Mucosa of stomach (tissue), 1 donor: Measurements from ENCODE around the gene DYSF.

Experiments used
- H3K27me3 ChIP-seq: one replicate; pipeline ENCODE4 v1.7.0; 2013; ENCODE audit warnings: mild to moderate bottlenecking, low read length; ENCODE audit not compliant: control insufficient read depth, insufficient read depth
- H3K36me3 ChIP-seq: one replicate; pipeline ENCODE4 v1.7.0; 2013; ENCODE audit warnings: low read length; ENCODE audit not compliant: control insufficient read depth, insufficient read depth
- H3K4me1 ChIP-seq: one replicate; pipeline ENCODE4 v1.7.0; 2013; ENCODE audit warnings: mild to moderate bottlenecking, low read length; ENCODE audit not compliant: control insufficient read depth, insufficient read depth
- H3K4me3 ChIP-seq: one replicate; pipeline ENCODE4 v1.7.0; 2013; ENCODE audit warnings: low read length
- H3K9ac ChIP-seq: one replicate; pipeline ENCODE4 v1.7.0; 2013; ENCODE audit warnings: mild to moderate bottlenecking, low read length, moderate library complexity
- H3K9me3 ChIP-seq: one replicate; pipeline ENCODE4 v1.7.0; 2013; ENCODE audit warnings: mild to moderate bottlenecking, low read length, moderate library complexity; ENCODE audit not compliant: control insufficient read depth
- donor health status: Pancreatic carcinoma.

Gene DYSF

DNA sequence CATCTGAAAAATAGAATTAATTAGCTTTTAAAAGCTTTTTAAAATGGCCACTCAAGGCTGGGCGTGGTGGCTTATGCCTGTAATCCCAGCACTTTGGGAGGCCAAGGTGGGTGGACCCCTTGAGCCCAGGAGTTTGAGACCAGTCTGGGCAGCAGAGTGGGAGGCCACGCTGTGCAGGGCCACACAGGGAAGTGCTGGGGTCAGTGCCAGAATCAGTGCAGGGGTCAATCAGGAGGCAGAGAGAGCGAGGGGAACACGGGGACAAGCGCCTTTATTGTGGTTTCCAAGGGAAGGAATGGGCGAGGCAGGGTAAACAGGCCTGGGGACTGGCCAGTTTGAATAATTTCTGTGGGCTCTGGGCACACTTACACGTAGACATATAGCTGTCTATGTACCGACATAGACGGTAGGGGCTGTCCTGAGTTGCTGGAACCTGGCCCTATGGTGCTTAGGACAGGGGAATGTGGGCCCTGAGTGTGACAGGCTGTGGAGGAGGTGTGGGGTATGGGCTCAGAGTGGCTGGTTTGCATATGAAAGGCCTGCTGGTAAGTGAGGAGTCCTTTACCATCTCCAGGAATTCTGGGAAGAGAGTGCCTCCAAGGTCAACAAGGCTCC lies 42.9 kb downstream of the DYSF start:
- H3K27me3 ChIP-seq: no peaks in the 10 kb centered on the region
- H3K4me3 ChIP-seq: no peak overlapping the region
- no peaks in the 10 kb centered on the region for H3K9me3 ChIP-seq
- H3K9ac ChIP-seq: no peak overlapping the region
- no peaks in the 10 kb centered on the region for H3K36me3 ChIP-seq
- H3K4me1 ChIP-seq: no peaks in the 10 kb centered on the region

DNA sequence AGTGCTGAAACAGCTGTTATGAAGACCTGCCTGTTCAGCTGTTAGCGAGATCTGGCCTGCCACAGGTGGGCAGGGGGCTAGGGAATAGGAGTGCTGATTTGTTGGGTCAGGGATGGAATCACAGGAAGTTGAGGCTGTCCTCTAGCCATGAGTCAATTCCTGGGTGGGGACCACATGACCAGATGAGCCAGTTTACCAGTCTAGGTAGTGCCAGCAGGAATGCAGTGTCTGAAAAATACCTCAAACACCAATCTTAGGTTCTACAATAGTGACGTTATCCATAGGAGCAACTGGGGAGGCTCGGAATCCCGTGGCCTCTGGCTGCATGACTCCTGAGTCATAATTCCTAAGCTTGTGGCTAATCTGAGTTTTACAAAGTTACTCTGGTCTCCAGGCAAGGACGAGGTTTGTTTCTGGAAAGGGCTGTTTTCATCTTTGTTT lies 44.9 kb downstream of the DYSF start:
- no peaks in the 10 kb centered on the region for H3K9me3 ChIP-seq
- no peak overlapping the region for H3K4me3 ChIP-seq
- no peaks in the 10 kb centered on the region for H3K4me1 ChIP-seq
- no peaks in the 10 kb centered on the region for H3K36me3 ChIP-seq
- no peak overlapping the region for H3K9ac ChIP-seq
- H3K27me3 ChIP-seq: no peaks in the 10 kb centered on the region

DNA sequence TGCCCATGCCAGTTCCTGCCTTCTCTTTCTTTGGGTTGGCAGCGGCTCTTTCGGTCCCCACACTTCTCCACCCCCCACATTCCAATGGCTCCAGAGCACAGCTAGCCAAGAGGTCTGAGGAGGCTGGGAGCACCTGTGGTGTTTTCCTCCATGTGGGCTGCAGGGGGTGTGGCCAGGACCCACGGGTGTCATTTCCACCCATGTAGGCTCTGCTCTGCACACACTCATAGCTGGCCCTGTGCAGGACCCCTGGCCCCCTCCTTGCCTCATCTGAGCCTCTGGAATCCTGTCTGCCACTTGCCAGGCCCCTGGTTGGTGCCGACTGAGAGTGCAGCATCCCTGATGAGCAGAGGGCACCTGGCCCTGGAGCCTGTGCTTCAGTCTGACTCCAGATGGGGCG lies 46.3 kb downstream of the DYSF start:
- no peaks in the 10 kb centered on the region for H3K27me3 ChIP-seq
- no peak overlapping the region for H3K9ac ChIP-seq
- H3K36me3 ChIP-seq: no peaks in the 10 kb centered on the region
- H3K4me3 ChIP-seq: no peak overlapping the region
- H3K9me3 ChIP-seq: no peaks in the 10 kb centered on the region
- H3K4me1 ChIP-seq: peaks cover 5% of the 10 kb centered on the region

DNA sequence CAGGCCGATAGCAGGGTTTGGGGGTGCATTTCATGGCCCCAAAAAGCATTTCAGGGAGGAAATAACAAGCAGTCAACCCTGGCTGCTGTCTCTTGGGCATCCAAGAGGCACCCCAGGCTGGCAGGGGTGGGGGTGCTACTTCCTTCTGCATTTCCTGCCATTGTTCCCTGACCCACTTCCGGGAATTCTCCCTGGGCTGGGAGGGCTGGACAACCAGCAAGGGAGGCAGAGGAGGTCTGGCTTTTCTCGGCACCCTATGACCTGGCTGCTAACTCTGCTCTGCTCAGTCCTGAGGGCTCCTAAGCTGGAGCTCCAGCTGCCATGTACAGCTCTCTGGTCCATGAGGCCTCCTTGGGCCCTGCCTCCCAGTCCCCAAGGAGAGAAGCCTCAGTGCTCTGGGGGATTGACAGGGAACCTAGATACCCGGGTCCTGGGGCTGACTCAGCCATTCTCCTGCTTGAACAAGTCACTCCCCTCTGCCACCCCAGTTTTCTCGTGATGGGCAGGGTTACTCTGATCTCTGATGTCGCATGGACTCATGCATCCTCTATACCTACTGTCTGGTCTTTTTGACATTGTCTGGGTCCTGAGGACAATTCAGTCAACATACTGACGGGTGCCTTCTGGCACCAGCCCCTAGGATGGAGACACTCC lies 47.2 kb downstream of the DYSF start:
- Histone ChIP-seq H3K27me3 (no peaks in the 10 kb centered on the region), H3K36me3 (no peaks in the 10 kb centered on the region), H3K9me3 (no peaks in the 10 kb centered on the region), H3K9ac (no peak overlapping the region), H3K4me3 (no peak overlapping the region), H3K4me1 (peaks cover 5% of the 10 kb centered on the region)

DNA sequence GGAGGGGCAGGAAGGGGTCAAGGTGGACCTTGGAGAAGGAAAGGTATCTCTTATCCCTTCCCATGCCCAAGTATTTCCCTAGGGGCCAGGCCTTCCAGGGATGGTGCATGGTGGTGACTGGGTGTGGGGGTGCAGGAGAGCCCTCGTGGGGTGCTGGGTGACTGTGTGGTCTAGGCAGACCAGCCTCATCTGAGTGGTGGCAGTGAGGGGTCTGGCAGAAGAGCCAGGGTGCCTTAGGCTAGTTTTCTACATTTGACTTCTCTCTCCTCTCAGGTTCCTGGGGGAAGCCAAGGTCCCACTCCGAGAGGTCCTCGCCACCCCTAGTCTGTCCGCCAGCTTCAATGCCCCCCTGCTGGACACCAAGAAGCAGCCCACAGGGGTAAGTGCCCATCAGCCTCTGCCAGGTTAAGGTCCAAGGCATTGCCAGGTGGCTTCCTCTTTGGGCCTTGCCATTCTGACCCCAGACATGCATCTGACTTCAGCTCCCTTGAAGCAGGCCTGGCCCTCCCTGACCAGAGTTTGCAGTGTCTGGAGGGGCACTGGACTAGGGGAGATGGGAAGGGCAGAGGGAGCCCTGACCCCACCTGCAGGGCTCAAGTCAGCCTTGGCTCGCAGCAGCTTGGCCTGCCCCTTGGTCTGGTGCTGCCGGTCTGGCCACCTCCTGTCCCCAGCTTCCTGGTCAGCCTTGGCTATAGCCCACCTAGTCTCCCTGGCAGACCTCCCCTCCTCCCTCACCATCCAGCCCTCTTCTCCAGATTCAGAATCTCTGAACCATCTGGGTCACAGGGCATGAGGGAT lies 49.8 kb downstream of the DYSF start:
- no peak overlapping the region for H3K4me3 ChIP-seq
- no peaks in the 10 kb centered on the region for H3K27me3 ChIP-seq
- no peaks in the 10 kb centered on the region for H3K9me3 ChIP-seq
- peaks cover 5% of the 10 kb centered on the region for H3K4me1 ChIP-seq
- no peaks in the 10 kb centered on the region for H3K36me3 ChIP-seq
- H3K9ac ChIP-seq: no peak overlapping the region

DNA sequence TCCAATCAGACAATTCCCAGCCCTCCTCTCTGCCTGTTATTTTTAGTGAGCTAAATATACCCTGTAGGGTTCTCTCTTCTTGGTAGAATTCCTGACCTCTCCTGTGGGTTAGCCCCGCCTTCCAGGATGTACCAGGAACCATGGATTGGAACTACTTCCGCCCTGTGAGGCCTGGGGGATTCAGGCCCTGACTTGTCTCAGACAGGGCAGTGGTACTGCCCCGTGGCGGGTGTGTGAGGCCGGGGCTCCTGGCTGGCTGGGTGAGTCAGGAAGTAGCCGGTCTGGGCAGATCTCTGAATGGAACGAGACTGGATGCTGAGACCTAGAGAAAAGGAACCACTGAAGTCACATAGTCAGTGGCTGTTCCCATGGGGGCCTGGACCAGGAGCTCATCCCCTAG lies 50.5 kb downstream of the DYSF start:
- H3K4me1 ChIP-seq: peaks cover 5% of the 10 kb centered on the region

DNA sequence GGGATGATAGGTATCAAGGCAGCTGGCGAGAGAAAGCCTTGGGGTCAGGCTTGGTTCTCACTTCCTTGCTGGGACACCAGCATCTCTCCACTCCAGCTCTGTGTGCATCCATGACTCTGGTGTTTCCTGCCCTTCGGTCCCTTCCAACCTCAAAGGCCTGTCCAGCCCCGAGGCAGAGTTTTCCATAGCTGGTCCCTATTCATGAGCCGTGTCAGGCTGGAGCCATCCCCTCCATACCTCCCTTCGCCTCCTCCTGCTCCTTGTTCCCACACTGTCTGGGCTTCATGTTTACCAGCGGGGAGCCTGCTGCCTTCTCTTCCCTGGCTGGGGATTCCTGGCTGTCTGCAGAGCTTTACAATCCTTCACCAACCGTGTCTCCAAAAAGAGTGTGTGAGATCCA lies 51.2 kb downstream of the DYSF start:
- Histone ChIP-seq H3K9me3 (no peaks in the 10 kb centered on the region), H3K4me1 (peaks cover 5% of the 10 kb centered on the region), H3K27me3 (no peaks in the 10 kb centered on the region), H3K36me3 (no peaks in the 10 kb centered on the region), H3K4me3 (no peak overlapping the region), H3K9ac (no peak overlapping the region)

More for the DNA sequence above, 50.5 kb downstream of the DYSF start:
- no peak overlapping the region for H3K9ac ChIP-seq
- no peaks in the 10 kb centered on the region for H3K36me3 ChIP-seq
- no peaks in the 10 kb centered on the region for H3K27me3 ChIP-seq
- H3K4me3 ChIP-seq: no peak overlapping the region
- H3K9me3 ChIP-seq: no peaks in the 10 kb centered on the region

DNA sequence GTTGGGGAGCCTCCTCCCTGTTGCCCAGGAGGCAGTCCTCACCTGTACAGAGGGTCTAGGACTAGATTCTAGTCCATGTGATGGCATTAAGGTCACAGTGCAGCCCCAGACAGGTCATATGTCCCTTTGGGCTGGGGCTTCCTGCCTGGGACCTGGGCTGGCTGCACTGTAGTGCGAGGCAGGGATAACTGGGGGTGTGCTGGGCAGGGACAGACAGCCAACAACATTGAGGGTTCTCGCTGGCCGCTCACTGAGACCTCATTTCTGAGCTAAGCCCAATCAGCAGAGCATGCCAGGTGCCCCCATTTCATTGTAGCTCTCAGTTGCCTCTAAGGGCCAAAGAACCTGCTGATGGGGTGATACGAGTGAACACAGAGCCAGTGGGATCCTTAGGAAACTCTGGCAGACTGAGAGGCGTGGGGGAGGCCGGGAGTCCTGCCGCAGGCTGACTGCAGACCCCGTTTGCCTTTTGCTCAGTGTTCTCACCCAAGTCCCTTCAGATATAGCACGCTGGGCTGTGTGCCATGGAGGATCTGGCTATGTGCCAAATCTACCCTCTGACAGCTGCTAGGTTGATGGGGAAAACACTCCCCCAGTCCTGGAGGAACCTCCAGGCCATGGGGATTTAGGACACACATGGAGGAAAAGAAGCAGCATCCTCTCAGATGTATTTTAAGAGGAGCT lies 51.9 kb downstream of the DYSF start:
- Histone ChIP-seq H3K9me3 (no peaks in the 10 kb centered on the region), H3K36me3 (no peaks in the 10 kb centered on the region), H3K4me1 (peaks cover 5% of the 10 kb centered on the region), H3K4me3 (no peak overlapping the region), H3K27me3 (no peaks in the 10 kb centered on the region), H3K9ac (no peak overlapping the region)

DNA sequence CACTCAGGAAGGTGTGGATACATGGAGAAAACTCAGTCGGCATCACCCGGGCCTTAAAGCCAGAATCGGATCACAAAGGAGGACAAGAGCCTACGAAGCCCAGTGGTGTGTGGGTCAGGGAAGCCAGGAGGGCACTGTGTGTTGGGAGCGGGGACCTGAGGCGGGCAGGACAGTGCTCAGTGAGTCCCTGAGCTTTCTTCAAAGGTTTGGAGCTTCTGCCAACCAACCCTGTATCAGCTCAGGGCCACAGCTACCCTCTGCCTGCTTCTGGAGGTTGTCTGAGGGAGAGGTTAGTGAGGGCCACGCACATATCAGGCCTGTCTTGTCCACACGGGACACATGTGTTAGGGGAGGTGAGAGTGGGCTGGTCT lies 52.4 kb downstream of the DYSF start:
- Histone ChIP-seq H3K27me3 (no peaks in the 10 kb centered on the region), H3K36me3 (no peaks in the 10 kb centered on the region), H3K4me1 (peaks cover 5% of the 10 kb centered on the region), H3K9ac (no peak overlapping the region), H3K9me3 (no peaks in the 10 kb centered on the region), H3K4me3 (no peak overlapping the region)

DNA sequence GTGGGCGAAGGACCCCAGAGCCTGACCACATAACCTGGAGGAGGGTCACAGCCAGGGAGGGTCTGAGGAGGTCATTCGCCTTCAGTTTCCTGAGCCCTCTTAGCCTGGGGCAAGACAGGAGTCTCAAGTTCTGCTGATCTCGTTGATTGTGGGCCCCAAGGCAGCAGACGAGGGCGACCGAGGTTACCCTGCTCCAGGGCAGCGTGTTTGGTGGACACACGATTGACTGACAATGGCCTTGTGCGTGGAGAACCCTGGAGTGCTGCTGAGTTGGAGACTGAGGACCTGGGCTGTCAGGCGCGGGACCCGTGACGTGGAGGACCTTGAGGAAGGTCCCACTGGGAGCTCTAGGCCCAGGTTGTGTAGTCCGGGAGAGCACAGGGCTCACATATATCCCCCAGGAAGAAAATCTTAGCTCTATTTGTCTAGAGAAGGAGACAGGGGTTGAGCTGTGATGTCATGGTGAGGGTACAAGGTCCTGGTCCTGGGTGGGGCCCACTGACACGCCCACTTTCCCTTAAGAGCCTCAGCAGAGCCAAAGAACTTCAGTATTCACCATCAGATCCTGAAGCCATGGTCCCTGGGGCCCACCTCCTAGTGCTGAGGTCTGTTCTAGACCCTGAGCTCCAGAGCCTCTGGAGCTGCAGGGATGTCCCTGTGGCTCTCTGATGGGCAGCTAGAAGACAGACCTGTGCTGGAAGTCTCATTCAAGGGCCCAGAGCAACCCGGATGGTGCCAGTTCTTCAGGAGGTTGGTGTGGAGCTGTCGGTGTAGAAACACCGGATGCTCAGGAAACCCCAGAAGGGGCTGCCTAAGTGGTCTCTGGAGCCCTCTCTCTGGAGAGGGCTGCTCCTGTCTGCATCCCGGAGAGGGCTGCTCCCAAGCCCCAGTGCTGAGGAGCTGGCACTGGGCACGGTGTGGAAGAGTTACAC lies 53.1 kb downstream of the DYSF start:
- Histone ChIP-seq H3K9ac (no peak overlapping the region), H3K9me3 (no peaks in the 10 kb centered on the region), H3K27me3 (no peaks in the 10 kb centered on the region), H3K4me1 (peaks cover 5% of the 10 kb centered on the region), H3K4me3 (no peak overlapping the region), H3K36me3 (no peaks in the 10 kb centered on the region)

DNA sequence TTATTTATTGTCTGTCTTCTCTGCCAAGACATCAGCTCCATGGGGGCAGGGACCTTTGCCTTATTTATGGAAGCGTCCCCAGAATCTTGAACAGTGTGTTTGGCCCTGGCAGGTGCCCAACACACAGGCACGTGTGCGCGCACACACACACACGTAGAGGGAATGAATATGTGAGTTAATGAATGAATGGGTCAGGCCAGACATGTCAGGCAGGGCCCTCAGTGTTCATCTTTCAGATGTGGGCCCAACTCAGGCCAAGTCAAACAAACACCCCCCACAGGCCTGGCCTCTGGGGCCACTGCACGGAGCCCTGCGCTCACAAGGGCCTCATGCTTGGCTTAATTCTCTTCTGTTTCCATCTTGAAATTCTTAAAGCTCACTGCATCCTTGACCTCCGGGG lies 54.1 kb downstream of the DYSF start:
- Histone ChIP-seq H3K4me1 (peaks cover 5% of the 10 kb centered on the region), H3K9ac (no peak overlapping the region), H3K36me3 (no peaks in the 10 kb centered on the region), H3K4me3 (no peak overlapping the region), H3K27me3 (no peaks in the 10 kb centered on the region), H3K9me3 (no peaks in the 10 kb centered on the region)
